NCI-H748 (cell line): ENCODE results near the gene SEZ6.
"Not testable (repeated sequence)": the region's sequence is repeated elsewhere in the genome, so short reads cannot be mapped to it uniquely, and the experiment has no call there.

ENCODE experiments used
- DNase-seq: peaks from one replicate; lab custom pipeline; 2025; ENCODE audit not compliant: unreplicated experiment; lab: John Stamatoyannopoulos, UW

Gene SEZ6

GRCh38 chr17:28941251-28941650, 64.6 kb downstream of the SEZ6 start:
- DNase-seq = no peak

DNA sequence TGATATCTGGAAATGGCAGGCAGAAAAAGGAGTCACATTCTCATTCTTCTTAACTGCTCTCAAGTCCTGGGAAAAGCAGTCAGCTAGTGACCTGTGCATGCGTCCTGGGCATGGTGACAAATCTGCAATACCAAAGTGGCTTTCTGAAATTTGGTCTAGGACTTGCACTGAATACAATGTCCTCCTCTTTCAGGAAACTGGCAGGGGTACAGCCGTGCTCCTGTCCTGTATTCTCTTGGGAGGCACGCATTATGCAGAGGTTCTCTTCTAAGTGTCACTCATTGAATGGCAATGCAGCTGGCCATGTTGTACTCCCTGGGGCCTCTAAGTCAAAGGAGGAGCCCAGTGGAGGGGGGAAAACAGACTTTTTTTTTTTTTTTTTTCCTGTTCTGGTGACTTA, 65.2 kb downstream of the SEZ6 start:
- DNase-seq = no peak

DNA sequence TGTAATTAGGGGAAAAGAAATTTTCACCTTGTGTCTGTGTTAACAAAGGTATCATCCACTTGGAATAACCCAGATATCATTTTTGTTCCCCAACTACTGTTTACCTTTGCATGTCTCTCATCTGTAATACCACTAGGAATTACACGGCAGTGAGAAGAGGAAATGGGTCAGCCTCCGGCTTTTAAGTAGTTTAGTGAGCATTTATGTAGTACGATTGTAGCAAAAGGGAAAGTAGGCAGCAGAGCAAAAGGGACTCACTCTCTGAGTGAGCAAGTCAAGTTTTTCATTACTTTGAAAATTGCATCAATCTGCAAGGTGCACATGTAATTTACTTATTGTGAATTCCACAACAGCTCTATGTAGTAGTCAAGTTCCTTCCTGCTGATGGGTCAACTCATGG, 65.7 kb downstream of the SEZ6 start:
- no peak for DNase-seq

DNA sequence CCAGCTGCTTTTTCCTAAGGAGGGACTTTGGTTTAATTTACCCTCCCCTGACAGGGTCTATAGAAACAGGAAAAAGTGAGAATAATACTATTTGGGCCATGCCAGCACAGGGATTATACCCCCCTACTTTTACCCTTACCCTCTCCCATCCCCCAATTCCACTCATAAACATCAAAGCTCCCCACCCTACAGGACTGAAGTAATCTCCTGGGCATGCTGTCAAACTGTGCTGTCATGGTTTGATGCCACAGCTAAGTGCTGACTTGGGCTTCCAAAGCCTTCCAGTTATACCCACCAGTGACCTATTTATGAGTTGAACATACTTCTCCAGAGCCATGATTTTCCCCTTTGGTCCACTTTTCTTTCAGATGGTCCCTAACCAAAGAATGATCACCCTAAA, 67.3 kb downstream of the SEZ6 start:
- DNase-seq = no peak

DNA sequence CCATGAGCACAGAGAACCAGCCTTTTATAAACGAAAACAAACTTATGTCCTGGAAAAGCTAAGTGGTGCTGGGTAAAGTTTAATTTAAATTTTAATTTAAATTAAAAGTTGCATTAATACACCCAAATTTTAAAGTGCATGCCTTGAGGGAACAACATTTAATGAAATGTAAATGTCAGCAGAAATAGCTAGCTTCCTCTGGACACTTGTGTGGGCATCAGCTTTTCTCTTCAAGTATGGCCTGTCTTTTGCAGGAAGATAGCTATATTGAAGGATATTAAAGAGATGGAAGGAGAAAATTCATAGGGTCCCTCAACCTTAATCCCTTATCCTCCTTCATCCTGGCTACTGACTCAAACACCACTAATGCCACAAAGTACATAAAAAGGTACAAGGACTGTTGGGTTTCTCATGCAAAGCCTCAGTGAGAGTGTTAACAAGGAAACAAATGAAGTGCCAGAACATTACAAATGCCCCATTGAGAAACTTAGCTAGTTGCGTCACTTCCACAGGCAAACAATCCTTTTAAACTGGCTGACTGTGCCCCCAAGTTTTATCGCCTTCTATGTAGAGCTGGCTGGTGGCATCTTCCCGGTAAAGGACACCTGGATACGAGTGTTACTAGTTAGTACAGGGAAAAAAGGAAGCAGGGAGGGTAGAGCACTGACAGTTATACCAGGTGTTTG, 68.6 kb downstream of the SEZ6 start:
- no peak for DNase-seq

- no peak for DNase-seq
Observed at GRCh38 chr17:28935744-28936460, 69.9 kb downstream of the SEZ6 start.

DNA sequence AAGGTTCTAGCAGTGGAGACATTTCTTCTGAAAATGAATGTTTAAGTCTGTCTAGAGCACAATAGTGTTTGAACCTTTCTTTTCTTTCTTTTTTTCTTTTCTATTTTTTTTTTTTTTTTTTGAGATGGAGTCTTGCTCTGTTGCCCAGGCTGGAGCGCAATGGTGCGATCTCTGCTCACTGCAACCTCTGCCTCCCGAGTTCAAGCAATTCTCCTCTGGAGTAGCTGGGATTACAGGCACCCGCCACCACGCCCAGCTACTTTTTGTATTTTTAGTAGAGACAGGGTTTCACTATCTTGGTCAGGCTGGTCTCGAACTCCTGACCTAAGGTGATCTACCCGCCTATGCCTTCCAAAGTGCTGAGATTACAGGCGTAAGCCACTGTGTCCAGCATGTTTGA, 71.3 kb downstream of the SEZ6 start:
- DNase-seq = not testable (repeated sequence)

DNA sequence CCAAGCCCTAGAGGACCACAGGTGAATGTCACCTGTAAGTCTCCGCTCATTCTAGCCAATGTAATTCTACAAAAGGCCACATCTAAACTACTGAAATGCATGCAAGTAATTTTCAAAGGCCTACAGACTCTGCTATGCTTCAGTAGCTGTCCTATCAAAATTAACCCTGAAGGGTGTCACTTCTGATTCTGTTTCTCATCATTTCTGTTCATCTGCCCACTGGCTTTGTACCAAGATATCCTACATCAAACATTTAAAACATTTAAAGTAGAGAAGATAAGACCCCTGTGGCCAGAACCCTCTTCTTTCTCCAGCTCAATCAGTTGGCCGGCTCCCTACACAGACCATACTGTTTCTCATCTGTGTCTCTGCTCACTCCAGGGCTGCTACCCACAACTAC, 76.0 kb downstream of the SEZ6 start:
- DNase-seq = no peak

GRCh38 chr17:28928061-28928460, 77.8 kb downstream of the SEZ6 start:
- DNase-seq = no peak

DNA sequence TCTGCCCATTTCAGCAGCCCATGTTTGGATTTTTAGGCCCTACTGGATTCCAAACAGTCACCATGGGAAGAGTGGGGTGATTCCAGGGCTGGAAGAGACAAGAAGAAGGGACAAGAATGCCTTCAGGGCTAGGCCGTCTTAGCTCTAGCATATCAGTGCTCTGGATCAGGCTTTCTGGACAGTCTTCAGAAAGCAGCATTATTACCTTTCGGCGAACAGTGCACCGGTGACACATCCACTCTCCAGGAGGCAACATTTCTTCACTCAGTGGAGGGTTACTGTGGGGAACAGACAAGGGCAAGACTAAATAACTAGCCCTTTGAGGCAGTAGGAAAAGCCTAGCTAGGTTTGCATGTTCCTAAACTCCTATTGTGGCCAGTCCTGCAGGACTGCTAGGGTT, 79.0 kb downstream of the SEZ6 start:
- no peak for DNase-seq

DNA sequence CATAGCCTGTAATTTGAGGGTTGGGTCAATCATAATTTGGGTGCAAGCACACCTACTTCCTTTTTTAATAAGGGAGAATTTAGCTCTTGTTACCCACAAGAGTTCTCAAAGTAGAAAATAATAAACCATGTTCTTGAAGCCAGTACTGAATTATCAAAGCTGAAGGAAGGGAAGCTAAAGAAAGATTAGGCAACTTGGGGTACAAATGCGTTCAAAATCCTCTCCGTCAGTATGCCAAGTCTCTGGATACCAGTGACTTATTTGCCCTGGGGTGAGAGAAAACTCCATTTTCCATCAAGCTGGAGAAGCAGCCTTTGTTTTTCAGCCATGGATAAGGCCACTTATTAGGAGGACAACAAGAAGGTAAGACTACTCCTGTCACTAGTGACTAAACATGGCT, 79.5 kb downstream of the SEZ6 start:
- DNase-seq = no peak

GRCh38 chr17:28925912-28926365, 79.9 kb downstream of the SEZ6 start:
- DNase-seq = no peak

GRCh38 chr17:28920201-28920600, 85.6 kb downstream of the SEZ6 start:
- DNase-seq = no peak

DNA sequence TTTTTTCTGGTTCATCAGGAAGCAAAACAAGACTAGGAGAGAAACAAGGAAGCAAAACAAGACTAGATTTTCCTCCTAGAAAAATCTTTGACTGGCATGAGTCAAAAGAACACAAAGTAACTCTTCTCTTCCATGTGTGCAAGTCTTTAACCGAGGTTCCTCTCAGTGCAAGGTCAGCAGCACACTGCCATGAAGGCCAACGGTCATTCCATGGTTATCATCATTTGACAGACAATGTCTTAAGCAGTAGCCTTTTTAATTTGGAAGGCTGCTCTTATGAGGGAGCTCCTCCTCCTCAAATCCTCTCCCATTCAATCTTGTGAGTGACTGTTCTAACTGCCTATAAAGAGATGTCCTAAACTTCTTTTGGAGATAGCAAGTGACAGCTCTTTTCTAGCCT, 87.5 kb downstream of the SEZ6 start:
- DNase-seq = no peak

DNA sequence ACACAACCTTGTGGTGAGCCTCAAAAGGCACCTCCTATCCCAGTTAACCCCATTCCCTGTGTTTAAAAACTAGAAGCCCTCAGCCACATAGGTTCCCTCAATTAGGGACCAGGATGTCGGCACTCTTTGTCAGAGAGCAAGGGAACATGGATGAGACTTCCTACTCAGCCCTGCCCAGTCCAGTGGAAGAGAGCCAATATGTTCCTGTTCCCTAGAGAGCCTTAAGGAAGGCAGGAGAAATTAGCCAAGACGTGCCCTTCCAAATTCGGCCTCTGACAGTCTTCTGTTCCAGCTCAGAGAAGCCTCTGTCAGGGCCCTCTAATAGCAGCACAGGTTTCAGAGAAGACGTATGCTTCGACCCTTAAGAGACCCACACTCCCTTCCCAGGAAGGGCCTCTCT, 88.4 kb downstream of the SEZ6 start:
- no peak for DNase-seq

- DNase-seq = no peak
Observed at GRCh38 chr17:28917029-28917428, 88.8 kb downstream of the SEZ6 start.

- peak; percentile 60 for DNase-seq
Observed at GRCh38 chr17:28916302-28916934, 89.4 kb downstream of the SEZ6 start.

- DNase-seq = no peak
Observed at GRCh38 chr17:28912938-28913333, 92.9 kb downstream of the SEZ6 start.

DNA sequence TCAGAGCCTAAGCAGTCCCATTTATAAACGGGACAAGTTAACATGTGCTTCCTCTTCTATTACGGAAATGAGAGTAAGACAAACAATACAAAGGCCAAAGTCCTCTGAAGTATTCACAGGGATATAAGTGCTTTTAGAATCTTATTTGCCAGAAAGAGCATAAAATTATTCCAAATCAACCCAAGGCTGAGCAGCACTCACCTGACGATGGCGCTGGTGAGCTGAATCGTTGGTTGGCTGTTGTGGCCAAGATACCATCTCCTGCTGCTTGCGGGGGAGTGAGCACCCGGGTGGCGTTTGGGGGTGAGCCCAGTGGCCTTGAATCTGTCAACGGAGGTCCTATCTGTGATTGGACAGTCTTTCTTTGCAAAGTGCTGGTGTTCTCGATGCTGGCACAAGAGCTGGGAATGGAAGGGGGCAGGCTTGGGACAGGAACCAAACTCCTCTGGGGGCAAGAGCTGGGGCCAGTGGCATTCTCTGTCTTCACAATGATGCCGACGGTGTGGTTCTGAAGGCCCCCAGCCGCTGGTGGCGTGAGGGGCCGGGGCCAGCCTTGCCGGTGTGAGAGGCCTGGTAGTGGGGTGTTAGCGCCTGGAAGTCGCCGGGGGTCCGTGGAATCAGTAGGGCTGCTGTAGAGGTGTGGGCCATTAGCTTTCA, 93.4 kb downstream of the SEZ6 start:
- DNase-seq = no peak

DNA sequence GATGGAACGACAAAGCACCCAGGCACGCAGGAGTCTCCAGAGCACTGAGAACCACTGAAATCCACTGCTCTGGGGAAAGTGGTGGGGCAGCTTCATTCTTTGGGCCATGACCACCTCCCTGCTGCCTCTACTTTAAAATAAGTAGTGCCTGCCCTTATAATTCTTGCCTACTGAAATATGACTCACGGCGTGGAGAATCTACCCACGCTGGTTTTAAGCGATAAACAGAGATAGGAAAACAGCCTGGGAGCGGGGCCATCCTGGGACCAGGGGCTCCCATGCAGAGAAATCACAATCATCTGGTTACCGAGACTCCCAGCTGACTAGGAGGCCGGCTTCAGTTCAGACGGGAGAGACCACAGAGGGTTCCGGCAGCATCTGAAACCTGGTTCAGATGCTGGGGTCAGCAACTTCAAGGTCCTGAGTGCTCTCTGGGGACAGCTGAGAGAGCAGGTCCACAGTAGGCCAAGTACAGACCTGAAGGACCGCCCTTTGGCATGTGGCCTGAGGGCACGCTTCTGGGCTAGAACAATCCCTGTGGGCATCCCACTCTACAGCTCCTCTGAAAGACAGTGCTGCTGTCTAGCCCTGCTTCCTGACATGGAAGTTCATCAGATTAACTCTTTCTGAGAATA, 94.3 kb downstream of the SEZ6 start:
- DNase-seq = no peak

DNA sequence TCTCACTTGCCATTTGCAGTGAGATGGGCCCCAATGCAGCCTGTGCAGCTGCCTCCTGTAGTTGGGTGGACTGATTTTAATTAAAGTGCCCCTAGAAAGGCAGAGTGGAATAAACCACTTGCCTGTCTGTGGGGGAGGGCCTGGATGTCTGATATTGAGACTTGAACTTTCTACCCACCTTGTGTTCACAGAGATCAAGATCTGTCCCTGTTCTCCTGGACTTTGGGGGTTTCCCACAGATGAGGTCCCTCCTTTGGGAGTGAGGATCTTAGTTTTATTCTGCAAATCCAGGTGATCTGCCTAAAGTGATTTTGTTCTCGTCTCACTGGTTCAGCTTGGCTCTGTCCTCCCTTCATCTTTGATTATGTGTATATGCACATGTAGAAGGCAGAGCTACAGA, 95.3 kb downstream of the SEZ6 start:
- DNase-seq = no peak
